Right lobe of liver (tissue), 4 donors: Measurements from ENCODE around the gene TEX26.

Source experiments
- POLR2A ChIP-seq: fragments of 450-650 bp; IDR thresholded peaks from one replicate; pipeline ENCODE4 v1.6.1; 2017; ENCODE audit warnings: antibody characterized with exemption, mild to moderate bottlenecking
- TF ChIP-seq, protein P1 (sequence below), 4 donors: fragments of 200-600 bp in 3 of 4; fragments of 450-650 bp in 1 of 4; IDR thresholded peaks; one replicate each; pipeline versions ENCODE4 v1.5.1 to v1.8.0; 2016 to 2022; ENCODE audit warnings: antibody characterized with exemption in 4 of 4, mild to moderate bottlenecking in 2 of 4
- donor health status: DM: no; HTN: no; CAD: no.
- donor health status: DM: no; HTN: no; CAD: no.
- donor health status: DM: no; HTN: yes; CAD: no.

DNA sequence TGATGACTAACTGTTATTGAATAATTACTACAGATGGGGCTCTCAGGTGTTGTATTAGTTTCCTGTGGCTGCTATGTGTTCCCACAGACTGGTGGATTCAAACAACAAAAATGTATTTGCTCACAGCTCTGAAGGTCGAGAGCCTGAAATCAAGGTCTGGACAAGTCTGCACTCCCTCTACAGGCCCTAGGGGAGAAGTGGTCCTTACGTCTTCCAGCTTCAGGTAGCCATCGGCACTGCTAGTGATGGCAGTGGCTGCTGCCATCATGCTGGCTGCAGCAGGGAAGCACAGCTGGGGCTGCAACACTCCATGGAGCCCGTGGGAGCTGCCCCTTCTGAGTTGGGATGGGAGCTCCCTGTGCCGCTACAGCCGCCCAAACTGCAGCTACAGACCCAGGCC is 1.9 kb downstream of the TEX26 start:
- TF ChIP-seq POLR2A, result no peak
- TF ChIP-seq, protein P1, sequence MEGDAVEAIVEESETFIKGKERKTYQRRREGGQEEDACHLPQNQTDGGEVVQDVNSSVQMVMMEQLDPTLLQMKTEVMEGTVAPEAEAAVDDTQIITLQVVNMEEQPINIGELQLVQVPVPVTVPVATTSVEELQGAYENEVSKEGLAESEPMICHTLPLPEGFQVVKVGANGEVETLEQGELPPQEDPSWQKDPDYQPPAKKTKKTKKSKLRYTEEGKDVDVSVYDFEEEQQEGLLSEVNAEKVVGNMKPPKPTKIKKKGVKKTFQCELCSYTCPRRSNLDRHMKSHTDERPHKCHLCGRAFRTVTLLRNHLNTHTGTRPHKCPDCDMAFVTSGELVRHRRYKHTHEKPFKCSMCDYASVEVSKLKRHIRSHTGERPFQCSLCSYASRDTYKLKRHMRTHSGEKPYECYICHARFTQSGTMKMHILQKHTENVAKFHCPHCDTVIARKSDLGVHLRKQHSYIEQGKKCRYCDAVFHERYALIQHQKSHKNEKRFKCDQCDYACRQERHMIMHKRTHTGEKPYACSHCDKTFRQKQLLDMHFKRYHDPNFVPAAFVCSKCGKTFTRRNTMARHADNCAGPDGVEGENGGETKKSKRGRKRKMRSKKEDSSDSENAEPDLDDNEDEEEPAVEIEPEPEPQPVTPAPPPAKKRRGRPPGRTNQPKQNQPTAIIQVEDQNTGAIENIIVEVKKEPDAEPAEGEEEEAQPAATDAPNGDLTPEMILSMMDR (IDR thresholded peaks at IDR 0.05), result no peak
